IPS-18c (cell line): ENCODE results near the gene PHLDA1.

ENCODE experiments used
- H3K4me3 ChIP-seq: 2 replicates; pipeline ENCODE4 v1.7.0; 2013; ENCODE audit warnings: low read depth, mild to moderate bottlenecking, low read length, moderate library complexity; ENCODE audit not compliant: insufficient read depth
- H3K9me3 ChIP-seq: one replicate; pipeline ENCODE4 v1.6.1; 2013; ENCODE audit warnings: mild to moderate bottlenecking, low read length, moderate library complexity; ENCODE audit not compliant: control insufficient read depth, insufficient read depth

PHLDA1 gene

DNA sequence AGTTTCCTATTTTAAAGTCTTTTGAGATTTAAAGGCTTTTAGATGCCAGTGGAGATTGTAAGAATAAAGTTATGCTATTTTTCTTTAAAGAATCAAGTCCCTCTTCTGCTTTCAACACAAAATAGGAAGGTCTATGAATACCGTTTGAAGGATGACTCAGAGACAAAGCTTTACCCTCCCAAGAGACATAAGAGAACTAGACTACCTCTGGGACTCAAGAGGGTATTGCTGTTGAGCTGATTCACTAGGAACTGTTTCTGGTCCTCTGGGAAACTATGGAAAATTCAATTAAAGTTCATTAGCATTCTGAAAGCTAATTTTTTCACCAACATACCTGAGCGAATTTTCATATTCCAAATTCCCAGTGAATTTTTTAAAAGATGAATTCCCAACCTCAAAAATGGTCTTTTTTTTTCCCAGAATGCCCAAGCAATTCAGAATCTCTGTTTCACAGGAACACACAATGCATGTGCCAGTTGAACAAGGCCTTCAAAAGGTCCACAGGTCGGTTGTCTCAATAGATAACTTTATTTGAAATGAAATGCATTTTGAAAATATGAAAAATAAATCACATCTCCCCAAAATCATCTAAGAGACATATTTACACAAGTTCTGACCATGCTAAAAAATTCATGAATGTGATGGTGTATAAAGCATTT lies 6.5 kb downstream of the PHLDA1 start:
- no peaks in the 10 kb centered on the region for H3K9me3 ChIP-seq

DNA sequence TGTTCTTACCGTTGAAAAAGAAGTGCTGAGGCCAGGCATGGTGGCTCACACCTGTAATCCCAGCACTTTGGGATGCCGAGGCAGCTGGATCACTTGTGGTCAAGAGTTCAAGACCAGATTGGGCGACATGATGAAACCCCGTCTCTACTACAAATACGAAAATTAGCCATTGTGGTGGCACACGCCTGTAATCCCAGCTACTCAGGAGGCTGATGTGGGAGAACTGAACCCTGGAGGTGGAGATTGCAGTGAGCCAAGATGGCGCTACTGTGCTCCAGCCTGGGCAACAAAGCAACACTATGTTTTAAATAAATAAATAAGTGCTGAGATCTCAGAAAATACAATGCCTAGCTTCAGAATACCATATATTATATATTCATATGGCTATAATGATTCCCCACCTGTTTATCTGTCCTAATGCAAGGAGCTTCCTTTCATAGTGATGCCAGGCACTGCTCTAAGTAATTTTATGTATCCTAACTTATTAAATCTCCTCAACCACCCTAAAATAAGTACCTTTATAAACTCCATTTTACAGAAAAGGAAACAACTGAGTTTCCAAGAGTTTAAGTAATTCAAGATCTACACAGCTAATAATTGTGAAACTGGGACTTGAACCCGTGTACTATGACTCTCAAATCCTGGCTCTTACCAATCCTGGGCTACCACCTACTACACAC lies 7.3 kb downstream of the PHLDA1 start:
- Histone ChIP-seq H3K4me3 (no peak overlapping the region), H3K9me3 (no peaks in the 10 kb centered on the region)

More for the DNA sequence above, 6.5 kb downstream of the PHLDA1 start:
- H3K4me3 ChIP-seq, result no peak overlapping the region

DNA sequence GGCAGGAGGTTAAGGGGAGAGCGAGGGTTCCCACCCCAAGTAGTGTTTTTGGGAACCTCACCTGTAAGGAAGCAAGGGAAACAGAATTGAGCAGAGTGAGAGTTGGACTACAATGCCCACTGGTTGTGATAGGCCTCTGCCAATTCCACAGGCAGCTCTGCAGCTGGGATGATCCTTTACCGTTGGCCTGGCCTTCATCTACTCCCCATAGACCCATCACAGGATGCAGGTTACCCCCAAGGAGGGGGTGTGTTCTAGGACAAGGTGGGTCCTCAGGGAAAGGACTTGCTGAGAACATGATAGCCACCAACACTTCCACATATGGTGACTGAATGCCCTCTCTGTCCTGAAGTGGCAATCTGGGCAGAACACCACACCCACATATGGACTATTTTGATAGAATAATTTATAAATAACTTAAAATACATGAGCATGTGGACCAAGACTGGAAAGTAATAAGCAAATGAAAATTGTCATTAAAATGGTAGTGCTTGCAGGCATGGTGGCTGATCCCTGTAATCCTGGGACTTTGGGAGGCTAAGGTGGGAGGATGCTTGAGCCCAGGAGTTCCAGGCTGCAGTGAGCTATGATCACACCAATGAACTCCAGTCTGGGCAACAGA lies 8.4 kb downstream of the PHLDA1 start:
- no peak overlapping the region for H3K4me3 ChIP-seq
- H3K9me3 ChIP-seq, result no peaks in the 10 kb centered on the region

DNA sequence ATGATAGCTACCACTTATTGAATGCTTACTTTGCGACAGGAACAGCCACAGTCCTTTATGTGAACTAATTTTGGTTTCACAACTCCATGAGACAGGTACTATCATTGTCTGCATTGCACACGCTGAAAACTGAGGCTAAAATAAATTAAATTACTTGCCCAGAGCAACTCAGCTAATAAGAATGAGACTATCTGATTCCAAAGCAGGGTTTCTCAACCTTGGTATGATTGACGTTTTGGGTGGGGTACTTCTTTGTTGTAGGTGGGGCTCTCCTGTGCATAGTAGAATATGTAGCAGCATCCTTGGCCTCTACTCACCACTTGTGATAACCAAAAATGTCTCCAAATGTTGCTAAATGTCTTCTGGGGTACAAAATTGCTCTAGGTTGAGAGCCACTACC lies 9.1 kb downstream of the PHLDA1 start:
- Histone ChIP-seq H3K9me3 (no peaks in the 10 kb centered on the region), H3K4me3 (no peak overlapping the region)

DNA sequence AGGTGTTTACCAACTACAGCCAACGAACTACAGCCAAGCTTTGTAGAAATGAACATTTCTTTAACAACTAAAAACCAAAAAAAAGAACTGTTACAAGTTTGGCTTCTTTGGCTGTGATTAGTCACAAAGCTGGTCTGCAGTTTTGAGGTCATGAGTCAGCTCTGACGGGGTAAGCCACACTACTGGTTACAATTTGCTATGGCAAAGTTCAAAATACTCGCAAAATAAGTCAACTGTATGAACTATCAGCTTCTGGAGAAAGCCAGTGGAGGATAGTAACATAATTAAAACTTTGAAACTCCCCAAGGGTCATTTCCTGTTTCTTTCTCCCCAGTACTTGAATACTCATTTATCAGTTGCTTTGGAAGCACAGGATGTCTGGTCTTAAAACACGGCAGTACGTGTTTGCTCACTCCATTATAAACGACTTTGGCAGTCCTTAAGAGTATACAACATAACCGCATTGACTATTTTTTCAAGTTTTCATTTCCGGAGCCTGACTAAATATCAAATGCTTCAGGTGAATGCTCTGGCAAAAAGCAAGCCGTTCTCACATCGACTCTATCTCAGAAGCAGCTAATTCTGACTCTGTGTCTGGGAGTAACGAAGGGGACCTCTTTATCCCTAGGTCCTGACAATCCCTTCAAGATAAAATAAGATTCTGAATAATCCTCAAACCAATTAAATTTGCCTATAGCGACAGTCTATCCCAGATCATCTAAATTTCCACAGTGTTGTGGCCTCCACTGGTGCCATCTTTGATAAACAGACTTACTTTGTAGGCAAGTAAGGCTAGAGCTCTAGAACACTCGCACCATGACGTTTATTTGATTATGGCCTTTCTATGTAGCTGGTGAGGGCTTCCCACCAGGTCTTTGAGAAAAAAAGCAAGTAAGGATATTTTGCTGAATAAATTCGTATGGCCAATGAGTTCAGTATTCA lies 10.6 kb downstream of the PHLDA1 start:
- no peak overlapping the region for H3K4me3 ChIP-seq
- no peaks in the 10 kb centered on the region for H3K9me3 ChIP-seq

DNA sequence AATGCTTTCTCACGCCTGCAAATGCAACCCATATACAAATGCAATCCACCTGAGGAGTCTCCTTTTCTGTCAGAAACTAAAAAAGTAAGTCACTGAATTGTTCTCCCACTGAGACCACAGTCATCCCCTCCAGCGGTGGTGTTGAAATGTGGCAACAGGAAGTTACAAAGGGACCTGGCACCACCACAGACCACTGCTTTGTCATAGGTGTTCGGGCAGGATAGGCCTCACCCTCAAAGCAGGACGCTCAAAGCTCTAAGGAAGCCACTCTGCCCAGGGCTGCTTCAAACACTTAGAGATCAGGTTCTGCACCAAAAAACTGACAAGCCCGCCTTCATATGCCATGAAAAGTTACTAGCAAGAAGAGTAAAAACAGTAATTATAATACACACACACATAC lies 11.3 kb downstream of the PHLDA1 start:
- Histone ChIP-seq H3K4me3 (no peak overlapping the region), H3K9me3 (no peaks in the 10 kb centered on the region)

DNA sequence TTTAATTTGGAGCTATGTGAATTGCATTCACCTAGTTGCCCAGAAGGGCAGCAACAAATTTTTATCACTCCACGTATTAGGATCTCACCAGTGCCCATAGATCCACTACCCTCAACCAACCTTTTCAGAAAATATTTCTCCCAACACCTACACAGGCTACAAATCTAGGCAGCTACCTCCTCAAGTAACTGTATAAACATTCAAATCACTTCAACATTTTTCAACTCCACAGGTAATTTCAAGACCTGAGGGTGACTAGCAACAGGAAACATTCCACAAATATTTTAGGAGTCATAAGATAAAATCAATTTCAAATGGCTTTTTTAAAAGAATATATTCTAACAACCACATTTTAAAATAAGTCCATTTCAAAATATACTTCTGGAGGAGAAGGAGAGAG lies 12.9 kb downstream of the PHLDA1 start:
- Histone ChIP-seq H3K4me3 (no peak overlapping the region), H3K9me3 (no peaks in the 10 kb centered on the region)

DNA sequence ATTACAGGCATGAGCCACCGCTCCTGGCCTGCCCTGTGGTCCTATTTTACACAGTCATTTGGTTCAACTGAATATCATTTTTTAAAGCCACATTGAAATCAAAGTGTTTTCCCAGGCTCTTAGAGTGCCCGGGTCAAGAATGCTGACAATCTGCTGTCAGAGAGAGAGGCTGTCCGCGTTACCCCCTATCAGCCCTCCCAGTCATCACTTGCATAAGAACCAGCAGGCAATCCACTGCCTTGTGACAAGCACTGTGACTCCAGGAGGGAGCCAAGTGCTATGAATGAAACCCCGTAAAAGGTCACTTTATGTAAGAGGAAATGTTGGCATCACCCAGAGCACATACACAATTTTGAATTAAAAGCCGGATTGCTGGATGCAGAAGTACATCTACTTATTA lies 13.5 kb downstream of the PHLDA1 start:
- H3K9me3 ChIP-seq, result no peaks in the 10 kb centered on the region
- no peak overlapping the region for H3K4me3 ChIP-seq

DNA sequence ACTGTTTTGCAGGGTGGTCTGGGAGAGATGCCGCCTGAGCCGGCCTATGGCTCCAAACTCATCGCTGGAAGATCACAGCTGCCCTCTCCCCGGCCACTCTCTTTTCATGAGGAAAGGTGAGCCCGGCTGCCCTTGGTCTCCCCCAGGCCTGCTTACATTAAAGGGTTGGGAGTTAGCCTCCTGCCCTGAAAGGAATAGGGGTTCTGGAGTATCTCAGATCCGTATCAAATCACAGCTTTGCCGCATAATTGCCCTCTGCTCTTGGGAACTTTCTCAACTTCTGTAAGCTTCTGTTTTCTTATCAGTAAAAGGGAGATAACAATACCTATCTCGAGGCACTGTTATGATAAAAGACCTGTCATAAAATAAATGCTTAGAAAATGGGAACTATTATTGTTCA lies 17.6 kb downstream of the PHLDA1 start:
- no peaks in the 10 kb centered on the region for H3K9me3 ChIP-seq
- no peak overlapping the region for H3K4me3 ChIP-seq

DNA sequence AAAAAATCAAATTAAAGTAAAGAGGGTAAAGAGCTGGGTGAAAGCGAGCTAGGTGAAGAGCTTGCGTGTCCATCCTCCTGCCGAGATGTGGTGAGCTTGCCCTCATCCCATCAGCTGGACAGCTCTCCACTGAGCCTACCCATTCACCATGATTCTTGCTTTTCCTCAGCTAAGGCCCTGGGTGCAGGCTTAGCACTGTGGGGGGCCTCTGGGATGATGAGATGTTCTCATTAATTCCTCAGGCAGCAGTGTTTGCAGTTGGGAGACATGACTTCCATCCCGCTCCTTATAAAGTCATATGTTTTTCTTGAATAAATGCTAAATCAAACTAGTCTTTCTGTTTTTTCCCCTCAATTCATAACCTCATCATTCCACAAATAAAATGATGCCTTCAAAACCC lies 18.0 kb downstream of the PHLDA1 start:
- no peak overlapping the region for H3K4me3 ChIP-seq

DNA sequence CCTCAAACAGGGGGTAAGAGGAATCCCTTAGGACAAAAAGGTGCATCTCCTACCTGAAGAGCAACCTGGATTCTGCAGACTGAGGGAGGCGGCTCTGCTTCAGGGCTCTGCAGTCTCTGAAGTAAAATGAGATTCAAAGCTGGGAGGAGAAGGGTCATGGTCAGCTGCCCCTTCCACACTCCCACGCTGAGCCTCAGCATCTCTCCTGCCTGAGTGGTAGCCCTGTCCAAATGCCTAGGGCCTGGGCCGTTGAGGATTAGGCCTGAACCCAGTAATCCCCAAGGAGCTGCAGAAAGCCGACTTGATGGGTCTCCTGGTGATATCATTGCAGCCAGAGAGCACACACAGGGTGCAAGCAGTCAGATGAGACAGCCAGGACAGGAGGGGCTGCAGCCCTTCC lies 18.9 kb downstream of the PHLDA1 start:
- Histone ChIP-seq H3K4me3 (no peak overlapping the region), H3K9me3 (no peaks in the 10 kb centered on the region)

More for the DNA sequence above, 18.0 kb downstream of the PHLDA1 start:
- no peaks in the 10 kb centered on the region for H3K9me3 ChIP-seq

DNA sequence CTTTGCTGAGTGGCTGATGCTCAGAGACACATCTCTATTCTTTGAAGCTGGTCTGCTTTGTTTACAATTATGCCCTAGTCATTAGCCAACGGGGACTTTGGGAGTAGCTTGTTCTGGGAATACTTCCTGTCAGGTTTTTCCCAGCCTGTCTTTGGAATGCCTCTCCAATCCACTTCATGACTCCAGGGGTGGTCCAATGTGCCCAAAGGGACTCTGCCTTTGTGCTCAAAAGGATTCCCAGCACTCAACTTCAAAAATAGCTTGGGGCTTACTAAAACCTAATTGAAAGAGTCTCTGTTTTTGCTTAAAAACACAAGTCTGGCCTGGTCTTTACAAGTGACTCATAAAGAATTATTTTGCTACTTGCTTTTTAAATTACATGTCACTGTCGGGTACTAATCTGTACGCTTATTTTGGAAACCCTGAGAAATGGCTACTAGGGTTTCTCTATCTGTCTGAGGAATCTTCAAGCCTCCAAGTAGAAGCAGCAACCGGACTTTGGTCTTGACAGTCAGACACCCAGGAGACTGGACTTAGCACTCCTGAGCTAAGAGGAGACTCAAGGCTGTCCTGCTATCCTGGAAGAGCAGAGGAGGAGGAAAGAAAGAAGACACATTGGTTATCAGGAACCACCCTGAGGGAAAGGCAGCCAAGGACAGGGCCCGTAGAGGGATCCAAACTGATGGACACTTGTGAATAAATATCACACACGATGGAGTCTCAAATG lies 20.7 kb downstream of the PHLDA1 start:
- H3K9me3 ChIP-seq, result no peaks in the 10 kb centered on the region
- H3K4me3 ChIP-seq, result no peak overlapping the region

DNA sequence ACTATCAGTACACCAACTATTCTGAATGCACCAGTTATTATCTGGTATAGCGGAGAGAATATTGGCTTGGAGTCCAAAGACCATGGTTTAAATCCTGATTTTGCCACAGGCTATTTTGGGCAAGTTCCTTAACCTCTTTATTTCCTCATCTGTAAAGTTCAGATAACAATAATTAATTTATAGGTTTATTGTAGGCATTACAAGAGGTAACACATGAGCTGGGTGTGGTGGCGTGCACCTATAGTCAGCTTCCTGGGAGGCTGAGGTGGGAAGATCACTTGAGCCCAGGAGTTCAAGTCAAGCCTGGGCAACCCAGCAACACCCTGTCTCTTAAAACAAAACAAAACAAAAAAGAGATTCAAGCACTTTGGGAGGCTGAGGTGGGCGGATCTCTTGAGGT lies 23.1 kb downstream of the PHLDA1 start:
- Histone ChIP-seq H3K9me3 (no peaks in the 10 kb centered on the region), H3K4me3 (no peak overlapping the region)

DNA sequence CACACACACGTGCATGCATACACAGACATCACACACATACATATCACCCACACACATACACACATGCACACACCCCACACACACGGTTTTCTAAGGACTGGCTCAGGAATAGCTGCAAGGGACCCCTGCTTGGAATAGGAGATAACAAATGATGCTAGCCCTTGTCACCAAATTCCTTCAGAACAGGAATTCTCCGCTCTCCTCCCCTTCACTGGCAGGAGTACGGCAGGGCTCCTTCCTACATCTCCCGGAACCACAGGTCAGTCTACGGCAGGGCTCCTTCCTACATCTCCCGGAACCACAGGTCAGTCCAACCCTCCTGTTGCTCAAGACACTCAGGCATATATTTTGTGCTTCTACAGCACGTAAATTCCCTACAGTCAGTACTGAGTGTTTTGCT lies 23.9 kb downstream of the PHLDA1 start:
- Histone ChIP-seq H3K4me3 (no peak overlapping the region), H3K9me3 (no peaks in the 10 kb centered on the region)

DNA sequence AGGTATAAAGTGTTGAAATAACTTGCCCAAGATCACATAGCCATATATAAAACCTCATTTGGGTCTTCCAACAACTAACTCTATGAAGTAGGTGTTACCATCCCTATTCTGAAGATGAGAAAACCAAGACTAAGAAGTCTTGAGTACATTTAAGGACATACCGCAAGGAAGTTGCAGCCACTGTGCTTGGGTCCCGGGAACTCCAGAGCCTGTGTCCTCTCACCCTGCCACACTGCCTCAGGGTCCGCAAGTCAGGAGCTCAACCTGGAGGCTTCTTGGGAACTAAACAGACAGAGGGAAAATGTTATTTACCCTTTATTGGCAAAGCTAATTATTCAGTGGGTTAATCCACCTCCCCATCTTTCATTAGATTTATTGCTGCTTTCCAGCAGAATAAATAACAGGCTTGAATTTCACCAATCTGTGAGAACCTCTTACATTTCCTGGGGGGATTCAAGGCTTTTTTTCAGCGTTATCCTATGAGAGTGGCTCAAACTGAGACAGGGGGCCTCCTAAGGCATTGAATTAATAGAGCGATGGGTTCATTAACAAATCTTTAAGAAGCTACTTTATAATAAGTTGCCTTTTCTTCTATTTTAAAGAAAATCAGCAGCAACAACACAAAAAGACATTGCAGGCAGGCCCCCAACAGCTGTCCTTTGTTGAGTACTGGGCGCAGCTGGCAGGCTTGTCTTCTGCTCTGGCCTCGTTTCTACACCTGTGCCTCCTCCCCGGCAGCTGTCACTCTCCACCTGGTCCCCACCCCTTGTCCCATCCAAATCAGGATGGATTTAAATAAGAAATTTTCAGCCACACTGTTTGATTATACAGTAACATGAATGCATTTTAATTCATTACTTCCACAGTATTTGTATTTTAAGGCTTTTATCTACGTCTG lies 25.3 kb downstream of the PHLDA1 start:
- no peaks in the 10 kb centered on the region for H3K9me3 ChIP-seq
- no peak overlapping the region for H3K4me3 ChIP-seq

DNA sequence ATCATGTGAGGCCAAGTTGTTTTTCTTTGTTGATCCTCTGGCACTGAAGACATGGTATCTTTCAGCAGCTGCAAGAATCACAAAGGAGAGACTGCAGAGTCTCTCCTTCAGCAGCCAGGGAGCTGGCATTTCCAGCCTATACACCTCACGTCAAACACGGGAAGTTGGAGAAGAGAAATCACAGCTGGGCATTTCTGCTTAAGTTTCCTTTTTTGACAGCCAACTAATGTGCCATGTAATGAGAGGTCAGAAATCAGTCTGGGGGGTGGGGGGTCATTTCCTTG lies 28.3 kb downstream of the PHLDA1 start:
- H3K4me3 ChIP-seq, result no peak overlapping the region
- no peaks in the 10 kb centered on the region for H3K9me3 ChIP-seq
